Measurements from ENCODE around the gene MED10.

Gene MED10

DNA sequence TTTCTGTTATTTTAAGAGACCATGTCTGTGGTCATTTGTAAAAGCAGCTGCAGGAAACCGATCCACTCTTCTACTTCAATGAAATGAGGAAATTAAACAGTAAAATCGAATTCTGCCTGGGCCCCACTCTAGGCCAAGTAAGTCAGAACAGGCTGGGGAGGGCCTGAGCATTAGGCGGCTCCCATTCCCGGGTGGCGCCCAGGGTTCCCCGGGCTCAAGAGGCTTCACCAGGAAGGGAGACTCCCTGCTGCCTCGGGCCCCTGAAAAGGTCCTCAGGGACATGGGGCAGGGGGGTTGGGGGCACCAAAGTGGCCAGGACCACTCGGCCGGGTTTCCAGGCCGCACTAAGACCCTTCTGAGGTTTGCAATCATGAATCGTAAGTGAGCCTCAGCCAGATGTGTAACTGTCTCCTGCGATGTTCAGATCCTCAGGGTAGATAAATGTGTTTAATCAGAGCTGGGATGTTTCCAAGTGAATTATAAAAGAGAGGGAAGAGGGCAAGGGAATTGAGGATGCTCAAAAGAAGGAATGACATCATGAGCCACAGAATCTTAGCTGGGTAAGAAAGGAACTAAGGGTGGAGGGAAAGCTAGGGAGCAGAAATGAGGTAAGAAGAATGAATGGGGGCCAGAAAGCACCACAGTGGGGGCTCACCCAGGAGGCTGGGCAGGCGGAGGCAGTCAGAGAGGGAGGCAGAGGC, 24.6 kb downstream of the MED10 start:
- DNase-seq (ENCODE audit: low spot score) (no peak), FAIRE-seq (no peak)

DNA sequence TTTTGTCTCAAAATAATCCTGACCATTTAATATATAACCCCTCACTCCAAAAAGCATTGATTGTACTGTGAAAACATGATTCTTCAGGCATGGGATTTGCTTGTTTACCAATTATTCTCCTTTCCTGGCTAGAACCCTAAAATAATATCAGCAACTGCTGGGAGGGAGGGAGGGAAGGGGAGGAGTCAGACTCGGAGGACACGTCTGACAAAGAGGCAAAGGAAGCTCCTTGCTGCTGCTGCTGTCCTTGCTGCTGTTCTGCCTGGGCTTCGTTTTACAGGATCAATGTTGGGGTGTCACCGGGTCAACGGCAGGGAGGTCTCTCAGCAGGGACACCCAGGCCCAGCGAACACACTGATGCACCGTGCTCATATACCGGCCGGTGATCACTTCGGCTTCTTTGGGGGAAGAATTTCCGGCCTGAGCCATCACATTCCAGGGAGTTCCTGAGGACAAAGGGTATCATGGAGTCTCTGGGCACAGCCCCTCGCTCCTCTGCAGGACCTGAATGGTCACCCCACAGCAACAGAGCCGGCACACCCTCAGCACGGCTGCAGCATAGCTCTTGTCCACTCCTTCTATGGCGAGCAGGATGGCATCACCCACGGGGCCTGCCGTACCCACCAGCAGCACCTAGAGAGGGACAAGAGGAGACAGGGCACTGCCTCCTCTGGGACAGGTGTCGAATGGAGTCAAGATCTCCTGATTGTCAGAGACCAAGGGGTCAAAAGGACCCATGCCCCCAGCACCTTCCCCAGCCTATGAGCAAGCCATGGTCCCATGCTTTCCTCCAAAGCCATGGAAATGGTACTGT, 27.9 kb downstream of the MED10 start:
- no peak for FAIRE-seq
- DNase-seq (ENCODE audit: low spot score) = no peak

DNA sequence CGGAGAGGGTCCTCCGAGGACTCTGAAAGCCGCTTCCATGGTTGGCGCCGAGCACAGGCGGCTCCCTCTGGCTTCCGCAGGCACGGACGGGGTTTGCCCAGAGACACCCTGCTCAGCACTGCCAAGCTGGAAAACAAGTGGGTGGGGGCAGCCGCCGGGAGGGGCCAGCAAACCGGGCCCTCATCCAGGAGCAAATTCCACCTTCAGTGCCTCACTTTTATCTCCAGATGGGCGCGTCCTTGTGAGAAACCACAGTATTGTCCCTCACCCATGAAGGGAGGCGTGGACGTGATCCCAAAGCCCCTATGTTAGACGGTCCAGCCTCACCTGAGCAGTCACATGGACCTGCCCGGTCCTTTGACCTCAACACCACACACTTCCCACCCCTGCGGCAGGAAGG, 29.0 kb downstream of the MED10 start:
- no peak for DNase-seq (ENCODE audit: low spot score)
- no peak for FAIRE-seq

DNA sequence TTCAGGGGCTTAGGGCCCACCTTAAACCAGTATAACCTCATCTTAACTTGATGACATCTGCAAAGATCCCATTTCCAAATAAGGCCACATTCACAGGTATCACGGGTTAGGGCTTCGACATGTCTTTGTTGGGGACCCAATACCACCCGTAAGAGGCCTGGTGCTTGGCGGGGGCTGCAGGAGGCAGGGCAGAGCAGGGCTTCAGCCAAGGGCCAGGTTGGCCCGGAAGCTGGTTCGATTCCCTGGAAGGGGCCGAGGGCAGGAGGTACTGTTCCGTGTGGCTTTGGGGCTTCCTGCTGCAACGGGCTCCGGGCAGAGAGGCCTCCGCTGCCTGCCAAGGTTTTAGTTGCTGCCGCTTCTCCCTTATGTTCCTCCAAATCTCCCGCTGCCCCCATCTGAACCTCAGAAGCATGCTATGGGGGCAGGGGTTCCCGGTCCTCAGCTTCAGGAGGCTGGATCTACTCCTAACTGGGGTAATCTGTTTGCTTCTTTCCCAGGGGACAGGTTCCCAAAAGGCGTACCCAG, 29.8 kb downstream of the MED10 start:
- DNase-seq (ENCODE audit: low spot score) (no peak), FAIRE-seq (no peak)

DNA sequence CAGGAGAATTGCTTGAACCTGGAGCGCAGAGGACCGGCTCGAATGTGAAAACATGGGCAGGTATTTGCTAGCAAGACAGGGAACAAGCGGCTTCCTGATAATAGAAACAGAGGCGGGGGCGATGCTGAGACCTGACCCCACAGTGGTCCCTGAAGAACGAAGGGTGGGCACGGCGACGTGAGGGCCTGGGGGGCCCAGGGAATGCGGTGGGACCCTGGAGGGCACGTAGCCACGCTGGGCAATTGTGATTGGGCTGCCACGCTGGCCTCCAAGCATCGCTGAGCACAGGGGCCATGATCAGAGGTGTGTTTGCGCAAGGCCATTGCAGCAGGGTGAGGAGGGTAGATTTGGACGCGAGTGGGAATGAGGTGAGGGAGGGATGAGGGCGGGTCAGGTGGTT, 30.7 kb downstream of the MED10 start:
- DNase-seq (ENCODE audit: low spot score) = no peak
- no peak for FAIRE-seq

DNA sequence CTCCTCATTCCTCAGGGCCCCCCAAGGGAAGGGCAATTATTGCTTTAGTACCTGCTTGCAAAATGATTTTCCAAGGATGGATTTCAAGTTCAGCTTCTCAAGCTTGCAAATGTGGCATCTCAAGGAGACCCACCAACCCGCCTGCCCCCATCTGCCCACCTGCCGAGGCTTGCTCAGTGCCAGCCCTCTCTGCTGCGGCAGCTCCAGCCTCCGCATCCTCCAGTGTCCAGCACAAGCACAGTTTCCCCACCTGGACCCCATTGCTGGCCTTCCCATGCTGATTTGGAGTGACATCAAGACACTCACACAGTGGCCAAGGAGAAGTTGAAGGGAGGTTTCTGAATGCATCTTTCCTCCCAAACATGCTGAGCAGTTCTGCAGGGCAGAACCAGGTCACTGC, 31.2 kb downstream of the MED10 start:
- FAIRE-seq (no peak), DNase-seq (ENCODE audit: low spot score) (no peak)

DNA sequence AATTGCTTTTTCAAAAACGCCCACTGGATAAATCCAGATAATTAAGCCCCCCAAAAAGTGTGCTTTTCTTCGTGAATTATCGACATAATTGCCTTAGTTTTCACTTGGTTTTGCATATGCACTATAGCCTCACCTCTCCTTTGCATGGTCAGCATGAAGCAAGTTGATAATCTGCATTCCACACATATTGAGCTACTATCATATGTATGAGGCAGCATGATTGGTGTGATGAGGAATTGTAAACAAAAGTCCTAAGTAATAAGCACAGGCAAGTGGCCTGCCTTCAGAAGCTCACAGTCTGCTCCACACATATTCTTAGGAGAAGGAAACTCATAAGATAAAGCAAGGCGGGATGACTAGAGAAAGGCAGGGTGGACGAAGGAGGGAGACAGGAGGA, 33.8 kb downstream of the MED10 start:
- no peak for DNase-seq (ENCODE audit: low spot score)
- FAIRE-seq = no peak

DNA sequence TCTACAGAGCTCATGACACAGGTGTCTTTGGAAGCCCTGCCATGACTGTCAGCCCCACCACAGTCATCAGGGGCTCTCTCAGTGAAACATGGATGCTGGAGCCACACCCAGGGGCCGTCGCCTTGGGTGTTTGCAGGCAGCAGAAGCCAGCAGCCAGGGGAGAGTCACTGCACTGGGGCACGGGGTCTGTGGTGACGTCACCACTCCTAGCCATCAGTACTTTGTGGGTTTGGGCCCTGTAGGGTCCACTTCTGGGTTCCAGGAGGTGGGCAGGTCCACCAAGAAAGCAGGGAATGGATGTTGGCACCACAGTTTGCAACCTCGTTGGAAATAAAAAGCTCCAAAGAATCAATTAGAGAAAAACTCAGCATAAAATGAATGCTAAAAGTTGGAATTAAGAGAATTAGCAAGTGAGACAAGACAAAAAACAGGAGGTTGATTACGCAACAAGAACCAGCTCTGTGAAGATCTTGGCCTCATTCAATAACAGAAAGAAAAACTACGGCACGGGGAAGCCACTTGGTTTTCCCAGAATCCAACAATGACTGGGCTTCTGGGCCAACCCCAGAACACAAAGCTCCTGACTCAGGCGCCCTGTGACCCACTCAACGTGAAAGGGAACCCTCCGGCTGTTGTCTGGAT, 34.3 kb downstream of the MED10 start:
- DNase-seq (ENCODE audit: low spot score) (no peak), FAIRE-seq (no peak)

DNA sequence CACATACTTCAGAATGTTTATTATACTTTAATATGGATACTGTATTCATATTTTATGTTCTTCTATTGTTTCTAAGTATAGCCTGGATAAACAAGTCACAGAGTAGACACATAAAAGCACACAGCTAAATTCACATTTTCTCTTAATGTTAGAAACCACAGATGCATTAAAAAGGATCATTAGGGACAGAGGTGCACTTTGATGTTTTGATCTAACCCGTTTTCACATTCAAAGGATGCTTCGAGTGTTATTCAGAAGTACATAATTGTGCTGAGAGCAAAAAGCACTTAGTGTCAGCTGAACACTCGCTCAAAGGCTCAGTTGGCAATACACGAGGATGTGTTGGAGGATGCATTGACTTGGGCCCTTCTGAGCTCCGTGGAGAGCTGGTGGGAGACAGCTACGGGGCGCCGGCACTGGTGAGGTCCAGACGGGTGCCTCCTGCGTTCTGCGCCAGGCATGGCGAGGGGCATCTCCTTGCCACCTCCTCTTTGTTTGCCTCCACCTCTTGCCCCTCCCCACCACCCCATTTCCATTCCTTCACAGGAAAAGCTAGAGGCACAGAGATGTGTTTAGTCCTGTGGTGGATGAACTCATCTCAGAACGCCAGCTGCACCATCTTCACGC, 35.5 kb downstream of the MED10 start:
- no peak for FAIRE-seq

DNA sequence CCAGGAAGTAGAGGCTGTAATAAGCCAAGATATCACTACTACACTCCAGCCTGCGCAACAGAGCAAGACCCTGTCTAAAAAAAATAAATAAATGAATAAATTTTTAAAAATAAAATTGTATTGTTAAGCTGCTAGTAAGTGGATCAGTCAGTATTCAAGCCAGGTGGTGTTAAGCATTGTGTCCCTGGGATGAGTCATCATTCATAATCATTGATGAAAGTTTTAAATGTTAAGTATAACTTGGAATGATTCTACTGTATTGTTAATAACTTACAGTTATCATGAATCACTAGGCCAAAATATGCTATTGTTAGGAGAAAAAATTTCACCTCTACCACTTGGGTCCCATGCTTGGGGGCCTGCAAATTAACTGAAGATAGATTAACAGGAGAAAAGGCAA, 38.2 kb downstream of the MED10 start:
- FAIRE-seq (no peak), DNase-seq (ENCODE audit: low spot score) (no peak)

More for the DNA sequence above, 35.5 kb downstream of the MED10 start:
- DNase-seq (ENCODE audit: low spot score) = no peak

DNA sequence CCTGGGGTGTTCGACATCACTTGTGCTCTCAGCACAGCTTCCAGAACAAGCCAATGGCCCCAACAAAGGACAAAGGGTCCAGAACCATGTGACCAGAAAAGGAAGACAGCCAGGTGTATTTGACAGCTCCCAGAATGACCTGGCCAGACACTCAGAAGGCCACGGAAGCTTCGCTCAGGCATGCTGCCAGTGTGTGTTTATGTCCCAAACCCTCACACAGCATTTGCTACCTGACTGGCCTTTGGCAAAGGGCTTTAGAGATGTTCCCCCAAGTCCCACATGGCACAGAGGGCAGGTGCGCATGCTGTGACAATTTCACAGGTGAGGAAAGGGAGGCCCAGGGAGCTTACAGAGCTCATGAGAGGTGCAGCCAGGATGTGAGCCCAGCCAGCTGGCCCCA, 39.5 kb downstream of the MED10 start:
- no peak for FAIRE-seq
- no peak for DNase-seq (ENCODE audit: low spot score)

DNA sequence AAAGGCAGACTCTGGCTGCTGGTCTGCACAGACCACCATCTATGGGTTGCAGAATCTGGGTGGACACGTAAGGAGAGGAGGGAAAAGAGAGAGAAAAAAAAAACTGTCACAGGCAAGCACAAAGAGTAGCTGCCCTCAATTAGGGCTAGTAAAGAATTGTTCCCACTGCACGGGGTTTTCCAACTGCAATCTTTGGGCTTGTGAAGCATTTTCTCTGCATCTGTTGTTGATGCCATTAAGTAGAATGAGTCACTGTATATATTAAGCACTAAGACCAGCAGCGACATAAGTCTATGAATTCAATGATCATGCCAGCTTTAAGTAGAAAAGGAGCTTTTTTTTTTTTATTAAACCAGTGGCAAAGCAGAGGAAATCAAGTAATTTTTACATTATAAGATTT, 40.2 kb downstream of the MED10 start:
- DNase-seq (ENCODE audit: low spot score) = no peak
- no peak for FAIRE-seq

DNA sequence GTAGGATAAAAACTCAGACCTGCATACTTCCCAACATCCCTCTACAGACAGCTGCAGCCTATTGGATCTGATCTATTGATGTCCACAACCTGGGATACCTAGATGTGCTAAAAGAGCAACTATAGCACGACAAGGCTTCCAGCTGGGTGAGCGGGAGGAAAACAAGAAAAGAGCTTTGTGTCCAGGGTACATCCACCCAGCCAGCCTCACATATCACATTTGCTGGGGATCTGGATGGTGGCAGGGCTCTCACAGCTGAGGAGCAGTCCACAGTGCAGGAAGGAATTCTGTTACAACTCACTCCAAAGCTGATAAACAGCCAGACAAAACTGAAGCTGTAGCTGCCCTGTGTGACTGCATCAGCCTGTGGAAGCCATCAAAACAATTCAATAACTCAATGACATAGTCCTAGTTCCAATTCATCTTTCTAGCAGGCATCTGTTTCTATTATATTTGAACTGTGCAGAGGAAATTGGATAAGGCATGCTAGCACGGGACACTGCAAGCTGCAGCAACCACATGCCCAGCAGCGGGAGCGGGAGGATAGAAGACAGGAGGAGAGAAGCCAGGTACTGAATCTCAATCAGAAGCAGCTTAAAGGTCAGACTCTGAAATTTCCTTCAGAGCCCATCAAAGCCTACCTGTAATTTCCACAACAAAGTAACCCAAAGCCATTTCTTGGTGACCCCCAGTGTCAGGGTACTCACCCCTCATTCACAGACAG, 45.0 kb downstream of the MED10 start:
- no peak for DNase-seq (ENCODE audit: low spot score)
- no peak for FAIRE-seq

DNA sequence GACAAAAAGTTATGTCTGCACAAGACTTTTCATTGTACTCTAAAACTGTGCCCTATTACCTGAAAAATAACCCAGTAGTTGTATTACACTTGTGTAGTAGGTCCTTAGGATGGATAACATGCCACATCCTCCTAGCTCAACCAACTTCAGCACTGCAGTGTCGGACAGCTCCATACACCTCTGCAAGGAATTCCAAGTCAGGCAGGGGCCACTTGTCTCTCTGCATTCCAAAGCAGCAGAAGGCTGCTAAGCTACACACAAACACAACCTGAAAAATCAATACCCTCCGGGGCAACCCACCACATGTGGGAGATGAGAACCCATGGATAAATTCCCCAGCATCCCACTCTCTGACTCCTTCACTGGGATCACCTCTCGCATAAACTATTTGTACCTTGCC, 50.2 kb downstream of the MED10 start:
- FAIRE-seq (no peak), DNase-seq (ENCODE audit: low spot score) (peak; percentile 22)

DNA sequence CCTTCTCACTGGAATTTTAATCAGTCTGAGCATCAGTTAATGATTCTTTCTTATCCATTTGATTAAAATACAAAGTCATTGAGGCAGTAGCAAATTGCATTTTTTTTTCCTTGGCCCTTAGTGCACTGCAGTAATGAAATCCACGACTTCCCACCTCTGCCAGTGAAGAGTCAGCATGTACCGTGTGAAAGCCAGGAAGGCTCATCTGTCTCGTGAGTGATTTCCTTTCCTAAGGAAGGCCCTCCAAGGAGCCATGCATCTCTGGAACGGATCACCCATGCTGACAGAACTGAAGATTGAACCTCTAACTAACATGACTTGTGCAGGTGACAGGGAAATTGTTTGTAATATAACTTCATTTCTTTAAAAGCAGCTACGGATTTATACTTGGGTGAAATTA, 51.6 kb downstream of the MED10 start:
- no peak for FAIRE-seq

DNA sequence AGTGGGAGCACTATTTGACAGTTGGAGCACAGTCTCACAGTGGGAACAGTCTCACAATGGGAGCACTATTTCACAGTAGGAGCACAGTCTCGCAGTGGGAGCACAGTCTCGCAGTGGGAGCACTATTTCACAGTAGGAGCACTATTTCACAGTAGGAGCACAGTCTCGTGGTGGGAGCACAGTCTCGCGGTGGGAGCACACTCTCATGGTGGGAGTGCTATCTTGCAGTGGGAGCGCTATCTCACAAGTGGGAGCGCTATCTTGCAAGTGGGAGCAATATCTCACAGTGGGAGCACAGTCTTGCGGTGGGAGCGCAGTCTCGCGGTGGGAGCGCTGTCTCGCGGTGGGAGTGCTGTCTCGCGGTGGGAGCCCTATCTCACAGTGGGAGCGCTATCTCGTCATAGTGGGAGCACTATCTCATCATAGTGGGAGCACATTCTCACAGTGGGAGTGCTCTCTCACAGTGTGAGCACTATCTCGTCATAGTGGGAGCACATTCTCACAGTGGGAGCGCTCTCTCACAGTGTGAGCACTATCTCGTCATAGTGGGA, 56.1 kb downstream of the MED10 start:
- no peak for DNase-seq (ENCODE audit: low spot score)
- no peak for FAIRE-seq

More for the DNA sequence above, 51.6 kb downstream of the MED10 start:
- no peak for DNase-seq (ENCODE audit: low spot score)
